HG03103 (cell line): ENCODE results near the gene FGF14.

Experiments
- ATAC-seq: cut with Tn5 transposase; IDR thresholded peaks from one replicate; pipeline ENCODE4 v1.9.1; 2021; ENCODE audit warnings: low read depth; ENCODE audit not compliant: unreplicated experiment

Gene FGF14

GRCh38 chr13:102003848-102004570, 397.8 kb downstream of the FGF14 start:
- no peak for ATAC-seq

- no peak for ATAC-seq
Observed at GRCh38 chr13:102002287-102002686, 399.6 kb downstream of the FGF14 start.

GRCh38 chr13:102000764-102001163, 401.1 kb downstream of the FGF14 start:
- no peak for ATAC-seq

- no peak for ATAC-seq
Observed at GRCh38 chr13:101998129-101998528, 403.7 kb downstream of the FGF14 start.

GRCh38 chr13:101996954-101997353, 404.9 kb downstream of the FGF14 start:
- no peak for ATAC-seq

GRCh38 chr13:101989798-101990350, 412.0 kb downstream of the FGF14 start:
- ATAC-seq: no peak

DNA sequence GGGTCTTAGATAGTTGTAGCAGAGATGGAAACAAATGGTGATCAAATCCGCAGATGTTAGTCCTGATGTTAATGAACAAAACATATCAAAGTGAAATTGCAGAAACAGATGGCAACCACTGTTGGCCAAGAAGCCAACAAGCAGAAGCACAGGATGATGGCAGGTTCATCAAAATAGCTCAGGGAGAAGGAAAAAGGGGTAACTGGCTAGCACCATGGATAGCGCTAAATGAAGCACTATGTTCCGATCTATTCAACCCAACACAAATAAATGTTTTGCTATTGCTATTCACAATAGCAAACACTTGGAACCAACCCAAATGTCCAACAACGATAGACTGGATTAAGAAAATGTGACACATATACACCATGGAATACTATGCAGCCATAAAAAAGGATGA, 413.7 kb downstream of the FGF14 start:
- ATAC-seq: no peak

GRCh38 chr13:101986316-101986715, 415.5 kb downstream of the FGF14 start:
- no peak for ATAC-seq

GRCh38 chr13:101985321-101985720, 416.5 kb downstream of the FGF14 start:
- no peak for ATAC-seq

DNA sequence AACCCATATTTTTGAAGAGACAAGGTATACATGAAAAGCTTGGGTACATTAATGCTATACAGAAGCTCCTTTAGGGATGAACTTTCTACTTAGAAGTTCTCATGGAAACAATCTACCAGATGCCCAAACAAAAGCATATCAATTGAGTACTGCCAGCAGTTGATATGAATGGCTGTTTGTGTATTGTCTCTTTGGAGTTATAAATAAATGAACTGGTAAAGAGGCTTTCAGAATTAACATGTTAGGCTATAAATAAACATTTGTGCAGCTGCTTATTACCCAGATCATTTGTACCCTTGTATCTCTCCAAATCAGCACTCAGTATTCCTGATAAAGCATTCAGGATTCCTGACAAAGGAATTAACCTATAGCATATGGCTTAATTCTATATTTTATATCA, 418.9 kb downstream of the FGF14 start:
- ATAC-seq: no peak

DNA sequence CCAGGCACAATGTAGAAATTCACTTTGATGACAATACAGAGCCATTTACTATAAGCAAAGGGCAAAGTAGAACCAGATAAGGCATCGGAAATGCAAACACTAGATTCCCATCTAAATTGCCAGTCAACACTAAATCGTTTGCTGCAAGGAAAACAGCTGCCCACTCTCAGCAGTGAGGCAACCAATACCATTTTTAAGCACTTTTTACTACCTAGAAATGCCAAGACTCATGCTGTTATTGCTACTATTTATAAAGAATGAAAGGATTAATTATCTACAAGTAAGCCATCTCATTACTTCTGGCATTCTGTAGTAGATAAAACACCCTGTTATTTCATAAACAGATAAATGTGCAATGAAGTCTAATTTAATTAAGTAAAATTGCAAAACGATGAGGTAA, 422.0 kb downstream of the FGF14 start:
- no peak for ATAC-seq

- no peak for ATAC-seq
Observed at GRCh38 chr13:101978552-101979315, 423.1 kb downstream of the FGF14 start.

- no peak for ATAC-seq
Observed at GRCh38 chr13:101977475-101977874, 424.4 kb downstream of the FGF14 start.

GRCh38 chr13:101972191-101972590, 429.7 kb downstream of the FGF14 start:
- no peak for ATAC-seq

- ATAC-seq: no peak
Observed at GRCh38 chr13:101970341-101970740, 431.5 kb downstream of the FGF14 start.

DNA sequence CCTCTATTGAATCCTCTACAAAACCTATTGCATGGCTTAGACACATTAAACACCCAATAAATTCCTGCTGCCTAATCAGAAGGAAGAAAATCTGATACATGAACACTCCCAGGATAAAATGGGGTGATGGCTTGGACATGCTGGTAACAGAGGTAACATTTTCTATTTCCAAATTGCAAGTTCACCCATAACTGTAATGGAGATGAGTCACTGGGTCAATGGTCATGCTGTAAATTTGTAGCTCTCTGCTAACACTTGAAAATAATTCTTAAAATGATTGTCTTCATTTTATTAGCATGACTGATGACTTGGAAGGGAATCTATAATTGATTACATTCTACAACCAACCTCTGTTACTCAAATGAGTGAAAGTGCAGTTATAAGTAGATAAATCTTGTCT, 434.1 kb downstream of the FGF14 start:
- no peak for ATAC-seq

DNA sequence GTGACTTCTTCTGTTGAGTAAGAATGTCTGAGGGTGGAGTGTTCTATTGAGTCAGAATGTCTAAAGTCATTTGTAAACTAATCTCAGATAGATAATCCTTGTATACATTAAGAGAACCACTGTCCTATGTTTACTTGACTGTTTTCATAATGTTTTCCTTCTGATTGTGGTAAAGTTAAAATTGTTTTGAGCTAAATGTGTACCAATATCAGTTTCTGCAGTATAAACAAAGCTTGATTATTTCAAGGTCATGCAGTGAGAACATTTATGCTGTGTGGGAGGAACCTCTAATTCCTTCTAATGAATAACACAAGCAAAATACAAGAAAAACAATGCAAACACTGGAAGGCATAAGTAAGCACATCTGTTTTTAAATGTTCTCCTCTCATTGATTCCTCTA, 434.6 kb downstream of the FGF14 start:
- no peak for ATAC-seq

DNA sequence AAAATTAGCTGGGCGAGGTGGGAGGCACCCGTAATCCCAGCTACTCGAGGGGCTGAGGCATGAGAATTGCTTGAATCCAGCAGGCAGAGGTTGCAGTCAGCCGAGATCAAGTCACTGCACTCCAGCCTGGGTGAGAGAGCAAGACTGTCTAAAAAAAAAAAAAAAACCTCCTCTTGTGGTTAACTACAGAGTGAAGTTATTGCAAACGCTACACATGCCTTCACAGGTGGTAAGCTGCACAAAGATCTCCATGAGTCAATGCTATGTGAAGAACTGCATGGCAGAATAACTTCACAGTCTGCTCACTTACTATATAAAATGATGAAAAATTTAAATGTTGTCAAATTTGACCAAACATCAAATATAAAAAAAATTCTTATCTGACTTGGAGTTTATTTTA, 436.8 kb downstream of the FGF14 start:
- ATAC-seq: no peak

DNA sequence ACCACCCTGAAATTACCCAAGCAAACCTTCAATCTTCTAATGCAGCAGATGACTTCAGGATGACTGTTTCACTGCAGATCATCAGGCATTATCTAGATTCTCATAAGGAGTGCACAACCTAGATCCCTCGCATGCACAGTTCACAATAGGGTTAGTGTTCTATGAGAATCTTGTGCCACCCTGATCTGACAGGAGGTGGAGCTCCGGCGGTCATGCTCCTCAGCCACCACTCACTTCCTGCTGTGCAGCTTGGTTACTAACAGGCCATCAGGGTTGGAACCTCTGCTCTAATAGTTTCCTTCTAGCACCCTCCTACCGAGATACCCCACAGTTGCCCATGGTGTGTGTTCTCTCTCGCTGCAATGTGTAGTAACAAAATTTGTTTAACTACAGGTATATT, 442.8 kb downstream of the FGF14 start:
- ATAC-seq: no peak

DNA sequence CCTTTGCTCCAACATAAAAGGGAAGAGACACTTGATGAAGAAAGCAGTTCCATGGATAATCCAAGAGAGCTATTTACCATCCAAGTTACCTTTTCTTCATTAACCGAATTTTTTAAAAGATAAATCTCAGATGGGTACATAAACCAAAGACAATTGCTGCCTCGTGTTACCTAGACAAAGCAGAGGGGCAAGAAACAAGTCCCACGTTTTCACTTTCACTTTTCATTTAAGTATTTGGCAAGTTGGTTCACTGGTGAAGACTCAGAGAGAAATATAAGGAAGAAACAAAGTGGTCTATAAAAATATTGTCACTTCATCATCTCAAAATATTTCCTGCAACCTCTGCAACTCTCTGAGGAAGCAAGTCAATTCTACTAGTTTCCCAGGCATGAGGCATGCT, 446.1 kb downstream of the FGF14 start:
- ATAC-seq: peak; percentile 47

- no peak for ATAC-seq
Observed at GRCh38 chr13:101951114-101951513, 450.7 kb downstream of the FGF14 start.

DNA sequence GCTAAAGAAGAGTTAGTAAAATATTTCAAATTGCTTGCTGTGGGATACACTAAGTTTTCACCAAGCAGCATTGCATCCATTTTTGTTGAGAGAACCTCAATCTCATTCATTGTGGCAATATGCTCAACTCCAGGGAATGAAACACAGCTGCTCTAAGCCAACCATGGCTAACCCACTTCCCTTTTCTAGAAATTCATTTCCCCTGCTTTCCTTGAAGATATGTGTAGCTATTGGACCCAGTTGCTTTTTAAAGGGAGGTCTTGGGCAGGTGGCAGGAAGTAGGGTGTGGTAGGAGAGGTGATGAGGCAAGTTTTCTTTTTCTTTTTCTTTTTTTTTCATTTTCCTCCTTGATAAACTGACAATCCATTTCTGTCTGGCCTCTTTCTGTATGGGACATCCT, 452.2 kb downstream of the FGF14 start:
- no peak for ATAC-seq
